ENCODE data around the gene RPS27. TPM values are rescaled to one million over a fixed set of nuclear protein-coding genes. Genes with fewer than 3 reads are reported as not detected.
"Not testable (repeated sequence)": the region's sequence is repeated elsewhere in the genome, so short reads cannot be mapped to it uniquely, and the experiment has no call there.

RPS27 gene
- total RNA-seq, 1 donor from 2014 or later, result 1,559 TPM

DNA sequence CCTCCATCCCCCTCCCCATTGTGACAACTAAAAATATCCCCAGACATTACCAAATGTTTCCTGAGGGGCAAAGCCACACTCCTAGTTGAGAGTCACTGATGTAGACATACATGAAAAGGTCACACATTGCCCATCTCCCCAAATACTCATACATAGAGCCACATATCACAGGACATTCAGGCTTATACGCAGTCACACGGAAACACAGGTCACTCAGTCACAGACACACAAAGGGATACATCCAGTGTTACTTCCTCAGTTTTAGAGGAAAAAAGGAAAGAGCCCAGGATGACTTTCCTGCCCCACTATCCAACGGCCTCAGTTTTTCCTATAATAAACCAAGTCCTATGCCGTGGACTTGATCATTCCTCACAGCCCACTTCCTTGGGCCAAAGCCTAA lies 29.1 kb upstream of the RPS27 start:
- DNase-seq (ENCODE audit: low read depth, low spot score), result no peak

DNA sequence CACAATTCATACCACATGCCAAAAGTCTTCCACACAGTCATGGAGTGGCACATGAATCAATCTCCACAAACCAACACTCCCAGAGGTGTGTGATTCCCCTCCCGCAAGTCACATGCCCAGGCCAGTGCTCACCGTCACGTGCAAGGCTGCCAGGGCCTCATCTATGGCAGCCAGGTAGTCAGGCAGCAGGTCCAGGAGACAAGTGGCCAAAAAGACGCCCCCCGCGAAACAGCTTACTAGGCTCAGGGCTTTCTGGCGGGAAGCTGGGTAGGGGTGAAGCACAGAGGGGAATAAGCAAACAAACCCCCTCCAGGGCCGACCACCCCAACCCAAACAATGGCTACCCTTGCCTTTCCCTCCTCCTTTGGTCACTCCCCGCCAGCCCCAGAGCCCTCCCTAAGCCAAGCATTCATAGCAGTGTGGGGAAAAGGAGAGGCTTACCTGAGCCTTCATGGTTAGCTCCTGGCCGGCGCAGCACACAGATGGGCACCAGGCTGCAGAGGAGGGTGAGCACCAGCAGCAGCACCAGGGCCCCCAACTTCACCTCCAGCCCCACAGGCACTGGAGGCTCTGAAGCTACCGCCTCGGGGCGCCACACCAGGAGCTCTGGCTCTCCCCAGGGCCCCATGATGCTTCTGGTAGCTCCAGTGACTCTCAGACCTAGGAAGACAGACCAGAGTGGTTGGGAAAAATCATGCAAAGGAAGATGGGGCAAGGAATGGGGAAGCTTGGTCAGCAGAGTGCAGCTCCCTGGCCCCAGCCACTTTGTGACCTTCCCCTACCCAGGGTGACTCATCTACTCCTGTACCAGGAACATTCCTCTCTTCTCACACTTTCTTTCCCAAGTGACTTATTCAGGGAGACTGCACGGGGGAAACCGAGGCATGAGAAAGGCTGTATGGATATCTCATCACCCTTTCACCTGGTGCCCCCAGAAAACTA lies 28.2 kb upstream of the RPS27 start:
- DNase-seq (ENCODE audit: low read depth, low spot score), result no peak

DNA sequence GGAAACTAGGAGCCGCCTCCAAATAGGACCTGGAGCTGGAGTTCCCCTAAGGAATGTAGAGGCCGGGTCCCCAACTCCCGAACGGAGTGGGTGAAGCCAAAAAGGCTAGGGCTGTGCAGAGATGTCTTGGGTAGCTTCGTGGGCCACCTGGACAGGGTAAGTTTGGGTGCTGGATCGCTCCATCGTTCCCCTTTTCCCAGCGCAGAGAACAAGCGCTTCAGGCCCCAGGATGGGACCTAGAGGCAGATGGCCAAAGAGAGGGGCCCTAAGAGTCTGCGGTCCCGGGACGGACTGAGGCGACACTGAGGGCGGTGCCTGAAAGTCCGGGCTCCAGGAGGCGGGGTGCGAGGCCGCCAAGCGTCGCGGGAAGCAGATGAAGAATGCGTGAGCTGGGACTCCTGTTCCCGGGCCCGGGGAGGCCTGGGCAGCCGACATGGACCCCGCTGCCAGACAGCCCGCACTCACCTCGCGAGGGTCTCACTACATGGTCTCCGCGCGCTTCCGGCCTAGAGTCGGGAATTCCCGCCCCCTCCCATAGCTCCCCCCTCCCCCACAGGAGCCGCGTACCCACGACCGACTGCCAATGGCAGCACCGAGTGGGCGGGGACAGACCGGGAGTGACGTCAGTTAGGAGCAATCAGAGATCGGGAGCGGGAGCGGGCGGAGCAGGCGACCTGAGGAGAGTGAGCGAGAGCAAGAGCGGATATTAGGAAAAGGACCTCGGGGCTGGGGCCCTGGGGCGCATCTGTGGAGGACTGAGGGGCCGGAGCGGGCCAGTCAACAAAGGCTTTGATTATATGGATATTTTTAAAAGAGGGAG lies 27.3 kb upstream of the RPS27 start, which contains the start of gene SLC39A1:
SLC39A1 (minus strand) TSS at position 508 of the 820 bp plus-strand sequence. CDS start 822 bp downstream, outside the sequence.
- DNase-seq (ENCODE audit: low read depth, low spot score), result peak; percentile 80

DNA sequence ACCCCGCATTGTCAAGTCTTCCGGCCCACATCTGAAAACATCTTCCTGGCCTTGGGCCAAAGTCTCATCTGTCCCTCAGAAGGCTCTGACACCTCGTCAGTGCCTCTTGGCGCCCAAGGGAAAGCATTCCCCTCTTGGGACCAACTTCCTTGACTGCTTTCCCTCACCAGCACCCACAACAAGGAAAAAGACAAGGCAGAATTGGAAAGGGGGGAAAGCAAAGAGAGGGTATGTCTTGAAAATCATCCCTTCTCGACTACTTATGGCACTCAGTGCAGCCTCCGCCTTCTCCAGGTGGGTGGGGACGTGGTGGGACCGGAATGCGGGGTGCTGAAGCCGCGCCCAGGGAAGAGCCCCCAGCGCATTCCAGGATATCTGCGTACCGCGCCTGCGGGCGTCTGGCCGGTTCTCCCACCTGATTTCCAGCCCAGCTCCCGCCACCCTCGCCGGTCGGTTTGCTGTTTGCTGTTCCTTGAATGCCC lies 26.7 kb upstream of the RPS27 start:
- DNase-seq (ENCODE audit: low read depth, low spot score), result no peak

DNA sequence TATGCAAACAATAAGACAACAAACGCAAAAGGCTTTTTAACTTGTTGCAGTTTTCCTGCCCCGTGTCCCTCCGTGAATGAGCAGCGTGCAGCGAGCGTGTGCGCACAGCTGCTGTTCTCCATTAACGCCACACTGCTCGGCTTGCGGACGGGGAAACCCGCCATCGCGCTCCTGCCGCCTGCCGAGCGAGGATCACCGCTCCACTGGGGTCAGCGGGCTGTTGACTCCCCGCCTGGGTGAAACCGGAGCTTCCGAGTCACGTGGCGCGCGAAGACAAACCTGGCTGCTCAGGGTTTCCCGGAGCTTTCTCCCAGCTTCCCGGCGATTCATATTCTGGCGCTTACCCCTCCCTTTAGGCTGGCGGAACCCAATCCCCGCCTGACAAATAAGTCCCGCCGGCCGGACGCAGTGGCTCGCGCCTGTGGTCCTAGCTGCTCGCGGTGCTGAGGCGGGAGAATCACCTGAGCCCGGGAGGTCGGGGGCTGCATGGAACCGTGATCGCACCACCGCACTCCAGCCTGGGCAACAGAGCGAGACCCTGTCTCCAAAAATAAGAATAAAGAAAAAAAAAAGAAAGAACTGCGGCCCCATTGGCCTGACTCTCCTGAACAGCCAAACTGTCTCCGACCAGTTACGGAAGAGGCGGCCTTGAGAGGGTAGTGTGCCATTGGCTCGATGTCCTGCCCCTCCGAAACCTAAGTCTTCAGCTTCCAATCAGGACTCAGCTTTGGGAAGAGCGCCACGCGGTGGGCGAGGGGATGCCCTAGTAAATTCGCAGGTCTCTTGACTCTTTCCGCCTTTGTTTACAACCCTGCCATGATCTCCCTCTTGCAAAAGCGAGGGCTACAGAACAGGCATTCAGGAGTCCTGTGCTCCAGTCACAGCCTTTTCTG lies 23.2 kb upstream of the RPS27 start, which contains the start of gene CREB3L4:
CREB3L4 (plus strand) TSS at position 796 of the 893 bp plus-strand sequence. CDS start 624 bp downstream, outside the sequence.
- DNase-seq (ENCODE audit: low read depth, low spot score), result peak; percentile 94

DNA sequence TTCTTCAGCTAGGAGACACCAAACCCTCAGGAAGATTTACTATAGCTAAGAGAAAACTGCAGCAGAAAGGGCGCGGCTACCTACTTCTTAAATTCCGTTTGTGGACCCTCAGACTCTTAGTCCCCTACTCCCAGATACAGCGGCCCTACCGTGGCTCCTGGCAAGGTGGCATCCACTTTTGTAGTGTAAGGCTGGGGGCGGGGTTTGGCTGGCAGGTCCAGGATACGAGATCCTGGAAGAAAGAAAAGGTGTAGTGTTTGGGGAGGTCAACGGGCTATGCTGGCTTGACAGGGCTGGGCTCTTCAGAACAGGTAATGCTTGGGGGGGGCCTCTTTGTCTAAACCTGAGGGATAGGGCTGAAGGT lies 22.6 kb upstream of the RPS27 start:
- DNase-seq (ENCODE audit: low read depth, low spot score), result no peak

DNA sequence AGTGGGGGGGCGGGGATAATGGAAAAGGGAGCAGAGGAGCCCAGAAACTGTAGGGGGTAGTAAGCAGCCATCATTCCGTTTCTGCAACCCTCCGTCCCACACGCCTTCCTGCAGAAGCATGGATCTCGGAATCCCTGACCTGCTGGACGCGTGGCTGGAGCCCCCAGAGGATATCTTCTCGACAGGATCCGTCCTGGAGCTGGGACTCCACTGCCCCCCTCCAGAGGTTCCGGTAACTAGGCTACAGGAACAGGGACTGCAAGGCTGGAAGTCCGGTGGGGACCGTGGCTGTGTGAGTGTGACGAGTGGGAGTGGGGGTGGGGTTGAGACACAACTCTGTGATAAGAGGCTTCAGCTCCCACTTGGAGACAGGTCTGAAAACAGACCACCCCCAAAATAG lies 22.2 kb upstream of the RPS27 start:
- no peak for DNase-seq (ENCODE audit: low read depth, low spot score)

DNA sequence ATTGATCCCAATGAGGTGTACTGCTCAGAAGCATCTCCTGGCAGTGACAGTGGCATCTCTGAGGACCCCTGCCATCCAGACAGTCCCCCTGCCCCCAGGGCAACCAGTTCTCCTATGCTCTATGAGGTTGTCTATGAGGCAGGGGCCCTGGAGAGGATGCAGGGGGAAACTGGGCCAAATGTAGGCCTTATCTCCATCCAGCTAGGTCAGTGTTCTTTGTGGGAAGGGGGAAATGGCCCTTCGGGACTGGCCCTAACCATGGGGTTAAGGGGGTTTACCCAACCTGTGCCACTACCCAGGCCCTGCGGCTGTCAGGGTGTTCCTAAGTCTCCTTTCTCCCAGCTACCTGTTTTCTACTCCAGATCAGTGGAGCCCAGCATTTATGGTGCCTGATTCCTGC lies 21.6 kb upstream of the RPS27 start:
- no peak for DNase-seq (ENCODE audit: low read depth, low spot score)

DNA sequence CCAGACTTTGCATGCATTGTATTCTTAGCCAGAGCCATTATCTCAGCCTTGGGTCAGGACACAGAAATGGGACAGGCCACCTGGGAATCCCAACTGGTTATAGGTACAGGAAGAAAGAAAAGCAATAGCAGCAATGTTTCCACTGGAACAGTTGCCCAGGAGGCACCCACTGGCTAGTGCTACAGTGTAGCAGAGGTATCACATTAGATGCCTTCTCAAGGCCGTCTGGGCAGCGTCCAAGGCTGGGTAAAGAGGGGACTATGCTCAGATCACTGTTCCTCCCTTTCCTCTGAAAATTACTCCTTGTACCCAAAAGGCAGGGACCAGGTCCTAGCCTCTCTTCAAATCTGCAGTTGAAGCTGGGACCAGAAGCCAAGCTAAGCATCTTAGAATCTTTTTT lies 20.2 kb upstream of the RPS27 start:
- DNase-seq (ENCODE audit: low read depth, low spot score), result no peak

DNA sequence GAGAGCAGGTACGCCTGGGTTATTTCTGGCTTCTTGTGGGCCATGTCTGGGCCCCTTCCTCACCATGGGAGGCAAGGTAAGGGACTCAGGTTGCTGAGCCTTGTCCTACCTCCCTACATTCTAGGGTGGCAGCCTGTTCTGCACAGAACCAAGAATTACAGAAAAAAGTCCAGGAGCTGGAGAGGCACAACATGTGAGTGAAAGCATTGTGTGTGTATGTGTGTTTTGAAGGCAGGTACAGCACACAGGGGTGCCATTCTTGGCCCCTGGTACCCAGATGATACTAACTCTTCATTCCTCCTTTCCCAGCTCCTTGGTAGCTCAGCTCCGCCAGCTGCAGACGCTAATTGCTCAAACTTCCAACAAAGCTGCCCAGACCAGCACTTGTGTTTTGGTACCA lies 17.5 kb upstream of the RPS27 start:
- DNase-seq (ENCODE audit: low read depth, low spot score), result no peak

DNA sequence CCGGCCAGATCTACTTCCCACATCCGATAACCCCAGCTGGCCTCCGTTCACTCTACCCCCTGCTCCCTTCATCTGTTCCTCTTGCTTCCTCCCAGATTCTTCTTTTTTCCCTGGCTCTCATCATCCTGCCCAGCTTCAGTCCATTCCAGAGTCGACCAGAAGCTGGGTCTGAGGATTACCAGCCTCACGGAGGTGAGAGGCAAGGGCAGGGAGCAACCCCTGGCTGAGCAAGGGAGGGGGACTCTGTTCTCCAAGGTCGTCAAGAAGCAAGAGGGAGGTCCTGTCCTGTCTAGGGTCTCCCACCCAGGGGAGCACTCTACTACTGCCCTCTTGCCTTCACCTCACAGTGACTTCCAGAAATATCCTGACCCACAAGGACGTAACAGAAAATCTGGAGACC lies 17.0 kb upstream of the RPS27 start:
- no peak for DNase-seq (ENCODE audit: low read depth, low spot score)

DNA sequence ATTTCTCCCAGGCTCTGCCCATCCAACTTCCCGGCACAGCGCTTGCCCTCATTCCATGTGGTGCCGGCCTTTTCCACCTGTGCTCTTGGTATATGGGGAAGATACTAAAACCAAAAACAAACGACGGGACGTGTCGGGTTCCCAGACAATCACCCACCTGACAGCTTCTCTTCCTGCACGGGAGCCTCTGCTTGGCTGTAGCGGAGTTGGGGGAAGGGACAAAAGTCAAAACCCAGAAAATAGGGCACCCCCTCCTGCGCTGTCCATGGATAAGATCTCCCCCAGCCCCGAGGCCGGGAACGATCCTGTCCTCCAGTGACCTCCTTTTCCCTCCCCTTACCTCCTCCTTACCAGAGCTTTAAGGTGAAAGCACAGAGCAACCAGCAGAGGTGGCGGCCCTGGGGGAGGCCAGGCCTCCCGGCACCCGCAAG lies 13.7 kb upstream of the RPS27 start:
- no peak for DNase-seq (ENCODE audit: low read depth, low spot score)

DNA sequence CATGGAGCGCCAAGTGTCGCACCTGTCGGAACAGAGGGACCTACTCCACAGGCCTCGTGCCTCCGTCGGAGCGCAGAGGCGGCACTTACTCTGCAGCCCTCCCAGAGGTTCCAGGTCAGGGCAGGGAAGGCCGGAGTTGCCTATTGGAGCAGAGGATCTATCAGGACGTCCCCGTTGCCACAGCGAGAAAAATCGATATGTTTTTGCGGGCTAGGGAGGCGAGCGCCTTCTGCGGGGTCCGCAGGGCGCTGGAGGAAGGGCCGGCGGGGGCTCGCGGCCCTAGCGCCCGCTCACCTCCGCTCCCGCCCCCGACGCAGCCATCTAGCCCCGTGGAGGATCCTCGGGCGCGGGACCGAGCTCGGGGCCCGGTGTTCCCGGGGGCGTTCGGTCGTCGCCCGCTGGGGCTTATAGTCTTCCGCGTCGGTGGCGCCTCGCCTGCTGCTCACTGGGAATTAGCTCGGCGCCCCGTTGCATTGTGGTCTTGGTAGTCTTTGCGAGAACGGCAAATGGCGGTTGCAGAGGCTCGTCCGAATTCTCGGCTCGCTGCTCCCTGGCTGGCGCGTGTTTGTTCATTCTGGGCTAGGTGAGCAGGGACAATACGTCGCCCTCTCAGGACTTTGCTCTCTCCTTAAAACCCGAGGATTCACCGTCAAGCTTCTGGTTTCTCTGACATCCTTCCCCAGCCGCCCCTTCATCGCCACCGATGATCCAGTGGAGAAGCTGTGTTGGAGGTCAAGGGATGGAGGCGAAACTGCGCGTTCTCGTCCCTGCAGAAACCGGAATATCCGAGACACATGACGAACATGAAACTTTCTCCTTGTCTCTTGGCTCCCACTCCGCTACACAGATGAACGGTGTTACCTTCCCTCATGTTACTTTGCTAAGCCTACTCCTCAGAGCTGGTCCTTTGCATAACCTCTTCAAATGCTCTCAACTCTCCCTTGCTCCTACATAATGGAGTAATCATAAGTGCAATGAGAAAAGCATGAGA lies 13.0 kb upstream of the RPS27 start, which contains the start of gene JTB:
JTB (minus strand) TSS at position 425 of the 991 bp plus-strand sequence; CDS start at position 3, 422 bp downstream.
- no peak for DNase-seq (ENCODE audit: low read depth, low spot score)

DNA sequence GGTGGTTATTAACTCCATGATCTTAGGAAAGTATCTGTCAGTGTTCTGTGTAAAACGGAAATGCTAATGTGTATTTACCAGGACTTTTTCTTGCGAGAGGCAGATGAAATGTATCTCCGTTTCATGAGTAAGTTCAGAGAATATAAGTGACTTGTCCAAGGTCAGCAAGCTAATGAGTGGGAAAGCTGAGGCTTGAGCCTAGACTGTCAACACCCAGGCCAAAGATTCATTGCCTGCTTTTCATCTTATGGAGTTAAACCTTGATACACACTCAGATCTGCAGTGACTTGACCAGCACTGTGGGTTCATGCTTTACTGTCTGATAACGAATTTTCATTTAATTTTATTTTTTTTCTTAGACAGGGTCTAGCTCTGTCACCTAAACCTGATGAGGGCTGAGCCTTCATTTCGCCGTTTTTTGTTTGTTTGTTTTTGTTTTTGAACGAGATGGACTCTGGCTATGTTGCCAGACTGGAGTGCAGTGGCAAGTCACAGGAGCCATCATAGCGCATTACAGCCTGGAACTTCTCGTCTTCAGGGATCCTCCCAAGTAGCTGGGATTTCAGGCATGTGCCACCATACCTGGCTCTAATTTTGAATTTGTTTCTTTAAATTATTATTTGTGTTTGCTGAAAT lies 12.2 kb upstream of the RPS27 start:
- DNase-seq (ENCODE audit: low read depth, low spot score), result no peak

DNA sequence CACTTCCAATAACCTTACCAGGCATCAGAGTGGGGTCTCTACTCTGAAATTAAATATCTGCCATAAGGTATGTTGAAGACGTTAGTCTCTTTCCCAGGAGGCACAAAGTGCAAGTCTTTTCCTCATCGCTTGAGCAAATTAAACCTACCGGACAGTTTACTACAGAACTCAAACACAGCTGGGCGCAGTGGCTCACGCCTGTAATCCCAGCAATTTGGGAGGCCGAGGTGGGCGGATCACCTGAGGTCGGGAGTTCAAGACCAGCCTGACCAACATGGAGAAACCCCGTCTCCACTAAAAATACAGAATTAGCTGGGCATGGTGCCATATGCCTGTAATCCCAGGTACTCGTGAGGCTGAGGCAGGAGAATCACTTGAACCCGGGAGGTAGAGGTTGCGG lies 11.5 kb upstream of the RPS27 start:
- not testable (repeated sequence) for DNase-seq (ENCODE audit: low read depth, low spot score)

DNA sequence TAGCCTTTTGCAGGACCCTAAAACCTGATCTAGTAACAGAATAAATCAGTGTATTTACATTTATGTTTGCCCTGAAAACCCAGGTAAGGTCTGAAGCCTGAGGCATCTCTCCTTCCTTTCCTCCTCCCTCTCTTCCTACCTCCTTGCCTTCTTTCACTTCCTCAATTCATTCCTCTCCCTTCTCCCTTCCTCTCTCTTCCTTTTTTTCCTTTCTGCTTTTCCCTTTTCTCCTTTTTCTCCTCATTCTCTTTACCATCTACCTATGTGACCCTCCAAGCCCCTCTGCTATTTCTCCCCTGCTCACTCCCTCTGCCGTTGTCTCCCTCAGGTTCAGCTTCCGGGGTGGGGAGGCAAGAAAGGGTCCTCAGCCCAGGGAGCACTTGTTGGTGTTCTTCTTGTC lies 8.8 kb upstream of the RPS27 start:
- not testable (repeated sequence) for DNase-seq (ENCODE audit: low read depth, low spot score)

DNA sequence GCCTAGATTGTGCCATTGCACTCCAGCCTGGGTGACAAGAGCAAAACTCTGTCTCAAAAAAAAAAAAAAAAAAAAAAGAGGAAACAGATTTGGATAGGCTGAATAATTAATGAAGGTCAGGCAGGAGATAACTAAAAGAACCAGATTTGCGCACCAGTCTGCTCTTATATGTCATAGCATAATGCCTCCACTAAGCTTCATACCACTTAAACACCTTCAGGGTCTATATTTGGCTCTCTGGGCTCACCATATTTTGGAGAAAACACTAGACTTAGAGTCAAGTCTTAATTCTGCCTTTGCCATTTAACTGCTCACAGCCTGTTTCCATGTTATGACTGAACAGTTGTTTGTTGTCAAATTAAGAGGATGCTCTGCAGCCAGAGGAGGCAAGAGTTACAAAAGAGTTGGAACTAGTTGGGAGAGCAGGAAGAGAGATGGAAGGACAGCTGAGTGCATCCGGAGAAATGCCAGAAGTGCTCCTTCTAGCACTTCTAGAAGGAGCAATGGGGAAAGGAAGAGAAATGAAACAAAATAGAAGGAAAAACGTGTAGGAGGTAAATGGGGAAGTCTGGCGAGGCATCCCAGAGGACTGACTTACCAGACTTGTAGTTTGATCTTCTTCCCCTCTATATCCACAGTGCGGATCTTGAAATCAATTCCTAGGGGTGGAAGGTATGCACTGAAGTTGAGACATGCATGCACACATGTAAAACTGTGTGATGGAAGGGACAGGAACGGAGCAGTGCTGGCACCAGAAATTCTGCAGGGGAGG lies 6.3 kb upstream of the RPS27 start:
- no peak for DNase-seq (ENCODE audit: low read depth, low spot score)

DNA sequence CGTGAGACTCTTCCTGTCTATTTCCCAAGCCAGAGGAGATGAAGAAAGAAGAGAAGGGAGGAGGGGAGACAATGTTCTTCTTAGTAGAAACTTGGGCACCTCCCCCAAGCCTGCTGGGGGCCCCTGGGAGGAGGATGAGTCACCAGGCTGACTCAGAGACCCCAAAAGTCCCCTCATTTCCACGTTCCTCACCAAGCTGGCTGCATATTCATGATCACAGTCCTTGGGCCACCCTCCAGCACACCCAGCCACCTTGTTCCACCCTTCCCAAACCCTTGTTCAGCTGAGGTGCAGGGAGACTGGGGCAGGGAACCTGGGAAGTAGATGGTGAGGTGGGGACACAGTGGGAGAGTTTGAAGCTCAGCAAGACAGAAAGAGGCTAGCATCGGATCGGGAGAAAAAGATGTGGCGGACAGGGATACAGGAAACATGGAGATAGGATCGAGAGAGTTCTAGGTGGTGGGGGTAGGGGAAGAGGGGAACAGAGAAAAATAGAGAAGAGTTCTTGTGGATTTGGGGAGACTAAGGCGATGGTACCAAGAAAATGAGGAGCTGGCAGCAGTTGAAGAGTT lies 5.1 kb upstream of the RPS27 start:
- DNase-seq (ENCODE audit: low read depth, low spot score), result no peak

Measured in pulmonary artery endothelial cell (primary cell).